Caki2 (cell line): ENCODE results near the gene BBS4. TPM values are rescaled to one million over a fixed set of nuclear protein-coding genes. Genes with fewer than 3 reads are reported as not detected.

Experiments
- DNase-seq: peaks from one replicate; pipeline ENCODE4 v3.0.0-alpha.2; 2015; ENCODE audit warnings: low read depth
- in situ Hi-C: cut with HindIII; loops from 2 replicates; pipeline ENCODE4 v1.10.0; 2016; ENCODE audit warnings: low sequenced_read_pairs, low pct_unique_long_range_greater_than_20kb, mixed read lengths
- total RNA-seq: library from RNA; depleted of rRNA; stranded (reverse); fragments of >200 nt; shearing (Covaris generic); gene quantifications from 2 replicates; pipeline ENCODE4 v1.2.3, GENCODE V29; 2014; ENCODE audit warnings: low replicate concordance

BBS4 gene
- total RNA-seq, 1 experiment from 2014 or later, result 21.2 TPM

DNA sequence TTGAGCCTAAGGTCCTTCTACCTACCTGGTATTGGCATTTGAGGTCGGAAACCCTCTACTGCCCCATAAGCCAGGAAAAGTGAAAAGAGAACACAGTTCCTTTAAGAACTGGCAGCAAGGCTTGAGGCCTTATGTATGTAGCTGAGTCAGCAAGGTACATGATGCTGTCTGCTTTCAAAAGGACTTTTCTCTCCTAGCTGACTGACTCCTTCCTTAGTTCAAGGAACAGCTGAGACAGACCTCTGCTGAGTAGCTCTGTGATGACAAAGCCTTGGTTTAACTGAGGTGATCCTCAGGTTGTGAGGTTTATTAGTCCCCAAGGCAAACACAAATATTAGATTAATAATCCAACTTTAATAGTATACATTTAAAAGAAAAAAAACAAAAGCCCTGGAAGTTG, 51.7 kb downstream of the BBS4 start:
- in situ Hi-C loops, result no loop called here
- no peak for DNase-seq

DNA sequence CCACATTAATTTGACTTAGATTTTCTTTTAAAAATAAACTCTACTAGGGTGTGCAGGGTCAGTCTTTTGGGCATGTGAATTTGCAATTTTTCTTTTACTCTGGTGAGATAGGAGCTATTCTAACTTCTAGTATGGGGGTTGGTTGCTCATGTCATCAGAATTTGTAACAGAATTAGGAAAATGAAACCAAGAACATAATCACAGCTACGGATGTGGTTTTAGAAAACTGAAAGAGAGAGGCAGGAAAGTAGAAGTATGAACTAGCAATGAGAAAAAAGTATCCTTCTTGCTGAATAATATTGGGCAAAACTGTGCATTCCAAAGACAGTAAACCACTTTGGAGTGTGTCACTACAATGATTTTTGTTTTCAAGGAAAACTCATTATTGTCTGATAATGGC, 54.2 kb downstream of the BBS4 start:
- in situ Hi-C loops, result no loop called here
- DNase-seq, result no peak

DNA sequence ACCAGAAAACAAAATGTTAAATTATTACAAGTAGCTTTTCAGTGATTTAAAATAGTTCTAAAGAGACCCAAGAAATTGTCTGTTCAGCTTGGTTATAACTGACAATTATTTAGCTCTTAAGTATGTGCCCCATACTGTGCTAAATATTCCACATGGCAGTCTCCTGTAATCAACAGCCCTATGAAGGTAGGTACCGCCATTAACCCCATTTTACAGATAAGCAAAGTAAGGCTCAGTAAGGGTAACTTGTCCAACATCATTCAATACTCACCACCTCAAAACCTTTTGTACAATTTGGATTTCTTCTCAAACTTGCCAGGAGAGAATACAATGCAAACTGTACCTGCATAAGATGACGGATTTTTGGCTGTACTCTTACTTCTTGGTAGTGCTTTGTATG, 63.7 kb downstream of the BBS4 start:
- no peak for DNase-seq
- in situ Hi-C loops, result no loop called here

DNA sequence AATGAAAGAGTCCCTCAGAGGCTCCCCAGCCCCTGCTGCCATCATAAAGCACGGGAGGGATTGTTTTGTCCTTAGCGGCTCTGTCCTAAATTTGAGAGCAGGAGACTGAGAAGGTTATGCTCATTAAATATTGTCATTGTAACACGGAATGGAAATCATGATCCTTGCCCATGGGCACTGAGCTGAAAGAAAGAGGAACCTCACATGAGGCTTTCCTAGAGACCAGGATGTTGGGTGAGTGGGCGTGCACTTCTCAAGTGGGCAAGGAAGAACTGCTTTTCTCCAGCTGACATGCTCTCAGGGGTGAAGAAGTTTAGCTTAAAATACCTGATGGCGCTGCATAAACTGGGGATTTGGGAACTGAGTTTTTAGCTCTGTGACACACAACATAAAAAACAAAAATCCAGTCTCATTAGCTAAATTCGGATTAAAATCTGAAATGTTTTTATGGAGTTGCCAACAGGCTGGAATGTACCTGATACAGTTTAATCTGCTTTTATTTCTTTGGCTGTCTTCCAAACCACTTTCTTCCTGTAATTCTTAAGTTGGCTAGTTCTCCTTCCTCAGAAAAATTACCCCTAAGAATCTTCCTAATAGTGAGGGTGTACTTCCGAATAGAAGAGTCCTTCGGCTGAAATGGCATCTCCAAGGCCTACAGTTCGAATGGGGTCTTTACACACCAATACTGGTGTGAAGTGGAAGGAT, 65.9 kb downstream of the BBS4 start:
- DNase-seq, result no peak
- in situ Hi-C loops, result no loop called here

DNA sequence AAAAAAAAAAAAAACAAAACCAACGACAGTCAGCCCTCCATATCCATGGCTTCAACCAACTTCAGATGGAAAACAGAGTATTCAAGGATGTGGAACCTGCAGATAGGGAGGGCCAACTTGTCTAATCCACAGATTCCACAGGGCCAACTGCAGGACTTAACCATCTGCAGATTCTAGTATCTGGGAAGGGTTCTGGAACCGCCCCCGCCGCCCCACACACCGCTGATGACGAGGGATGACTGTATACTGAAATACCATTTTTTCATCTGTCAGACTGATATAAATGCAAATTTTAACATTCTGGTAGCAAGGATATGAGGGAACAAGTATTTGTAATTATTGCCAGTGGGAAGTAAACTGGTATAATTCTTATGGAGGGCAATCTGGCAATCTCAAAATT, 68.1 kb downstream of the BBS4 start:
- in situ Hi-C loops, result no loop called here
- no peak for DNase-seq

DNA sequence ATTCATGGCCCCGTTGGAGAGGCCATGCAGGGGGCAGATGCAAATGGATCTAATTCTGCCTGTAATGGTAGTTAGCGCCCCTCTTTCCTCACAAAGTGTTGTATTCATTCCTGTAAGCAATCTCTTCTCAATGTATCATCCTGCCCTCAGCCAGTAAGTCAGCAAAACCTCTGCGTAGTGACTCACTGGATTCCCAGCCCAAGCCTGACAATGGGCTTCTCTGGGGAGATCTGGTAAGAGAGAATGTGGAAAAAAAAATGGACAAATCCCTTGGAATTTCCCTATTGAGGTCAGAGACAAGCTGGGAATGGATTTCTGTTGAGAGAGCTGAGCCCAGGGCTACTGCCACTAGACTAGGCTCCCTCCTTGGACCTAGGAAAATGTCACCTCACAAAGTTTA, 72.2 kb downstream of the BBS4 start:
- in situ Hi-C loops, result no loop called here
- peak; percentile 72 for DNase-seq

DNA sequence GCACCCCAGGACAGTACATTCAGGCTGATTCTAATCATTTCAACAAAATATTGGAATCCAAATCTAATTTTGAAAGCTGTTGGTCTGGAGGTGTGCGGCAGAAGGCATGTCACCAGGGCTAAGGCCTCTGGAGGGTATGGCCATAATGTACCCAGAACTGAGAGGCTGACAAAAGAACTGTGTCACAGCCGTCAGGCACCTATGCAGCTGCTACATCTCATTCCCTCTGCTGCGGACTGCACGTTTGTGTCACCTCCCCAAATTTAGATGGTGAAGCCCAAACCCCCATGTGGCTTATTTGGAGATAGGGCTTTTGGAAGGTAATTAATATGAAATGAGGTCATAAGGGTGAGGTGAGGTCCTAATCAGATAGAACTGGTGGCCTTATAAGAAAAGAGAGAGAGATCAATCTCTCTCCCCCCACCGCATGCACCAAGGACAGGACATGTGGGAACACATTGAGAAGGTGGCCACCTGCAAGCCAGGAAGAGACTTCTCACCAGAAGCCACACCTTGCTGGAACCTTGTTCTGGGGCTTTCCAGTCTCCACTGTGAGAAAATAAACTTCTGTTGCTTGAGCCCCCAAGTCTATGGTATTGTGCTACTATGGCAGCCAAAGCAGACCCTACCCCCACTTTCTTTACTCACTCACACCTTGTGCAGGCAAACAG, 74.7 kb downstream of the BBS4 start:
- in situ Hi-C loops, result no loop called here
- DNase-seq, result no peak

DNA sequence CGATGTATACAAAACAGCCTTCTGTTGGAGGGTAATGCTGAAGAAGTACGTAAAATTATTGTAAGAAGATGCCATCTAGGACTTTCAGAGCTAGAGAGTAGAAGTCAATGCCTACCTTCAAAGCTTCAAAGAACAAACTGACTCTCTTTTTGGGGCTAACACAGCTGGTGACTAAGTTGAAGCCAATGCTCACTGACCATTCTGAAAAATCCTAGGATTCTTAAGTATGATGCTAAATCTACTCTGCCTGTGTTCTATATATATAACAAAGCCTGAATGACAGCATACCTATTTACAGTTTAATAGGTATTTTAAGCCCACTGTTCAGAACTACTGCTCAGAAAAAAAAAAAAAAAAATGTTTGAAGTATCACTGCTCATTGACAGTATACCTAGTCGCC, 78.6 kb downstream of the BBS4 start:
- in situ Hi-C loops, result no loop called here
- no peak for DNase-seq

DNA sequence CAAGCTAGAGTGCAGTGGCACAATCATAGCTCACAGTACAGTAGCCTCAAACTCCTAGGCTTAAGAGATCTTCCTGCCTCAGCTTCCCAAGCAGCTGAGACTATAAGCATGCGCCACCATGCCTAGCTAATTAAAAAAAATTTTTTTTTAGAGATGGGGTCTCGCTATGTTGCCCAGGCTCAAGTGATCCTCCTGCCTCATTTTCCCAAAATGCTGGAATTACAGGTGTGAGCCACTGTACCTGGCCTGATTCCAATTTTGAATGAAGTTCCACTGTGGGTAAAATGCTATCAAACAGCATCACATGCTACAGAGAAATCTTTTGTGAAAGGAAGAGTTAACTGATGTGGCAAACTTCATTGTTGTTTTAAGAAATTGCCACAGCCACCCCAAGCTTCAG, 80.0 kb downstream of the BBS4 start:
- DNase-seq, result no peak
- in situ Hi-C loops, result no loop called here

DNA sequence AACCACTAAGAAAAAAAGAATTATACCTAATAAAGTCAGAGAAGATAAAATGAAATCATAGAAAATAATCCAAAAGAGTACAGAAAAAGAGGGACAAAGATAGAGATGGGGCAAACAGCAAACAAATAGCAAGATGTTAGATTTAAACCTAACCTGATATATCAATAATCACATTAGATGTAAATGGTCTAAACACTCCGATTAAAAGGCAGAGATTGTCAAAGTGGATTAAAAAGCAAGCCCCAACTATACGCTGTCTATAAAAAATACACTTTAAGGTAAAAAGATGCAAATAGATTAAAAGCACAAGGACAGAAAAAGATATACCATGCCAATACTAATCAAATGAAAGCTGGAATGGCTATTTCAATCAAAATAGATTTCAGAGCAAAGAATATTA, 80.8 kb downstream of the BBS4 start:
- DNase-seq, result no peak
- in situ Hi-C loops, result no loop called here

DNA sequence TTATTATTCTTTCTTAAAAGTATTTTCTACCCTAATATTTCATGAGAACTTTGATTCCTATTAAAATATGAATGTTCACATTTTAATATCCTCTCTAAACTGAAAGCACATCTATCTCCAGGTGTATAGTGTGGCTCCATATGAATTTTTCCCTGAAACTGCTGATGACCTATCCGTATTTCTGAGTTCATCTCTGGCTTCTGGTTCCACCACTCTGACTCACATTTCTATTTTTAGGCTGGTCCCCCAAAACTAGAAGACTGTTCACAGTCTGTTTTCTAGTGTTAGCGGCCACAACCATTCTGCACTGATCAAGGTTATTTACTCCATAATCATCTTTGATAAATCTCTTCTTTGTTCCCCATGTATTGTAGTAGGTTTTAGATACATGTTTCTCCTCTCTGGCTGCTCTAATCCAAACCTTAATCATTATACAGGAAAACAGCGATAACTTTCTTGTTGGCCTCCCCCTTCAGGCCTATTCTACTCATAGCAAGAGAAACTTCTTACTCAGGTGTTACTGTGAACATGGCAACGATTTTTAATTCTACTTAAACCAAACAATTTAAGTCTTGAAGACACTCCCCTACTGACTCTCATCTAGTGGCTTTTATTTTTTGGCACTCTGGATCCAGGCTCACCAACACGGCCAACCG, 84.8 kb downstream of the BBS4 start:
- no peak for DNase-seq
- in situ Hi-C loops, result no loop called here

DNA sequence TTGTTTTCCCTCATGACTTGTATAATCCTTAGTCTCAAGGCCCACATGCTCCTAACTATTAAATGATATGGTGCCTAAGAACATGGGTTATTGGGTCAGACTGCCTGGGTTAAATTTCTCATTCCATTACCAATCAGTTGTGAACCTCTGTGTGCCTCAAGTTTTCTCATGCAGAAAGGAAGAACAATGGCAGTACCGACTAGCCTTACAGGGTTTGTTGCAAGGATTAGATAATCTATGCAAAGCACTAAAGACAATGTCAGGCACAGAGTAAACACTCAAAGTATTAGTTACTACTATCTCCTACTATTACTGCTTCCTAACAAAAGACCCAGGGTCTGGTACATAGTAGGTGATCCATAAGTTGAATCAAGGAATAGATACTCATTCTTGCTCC, 85.3 kb downstream of the BBS4 start:
- in situ Hi-C loops, result no loop called here

DNA sequence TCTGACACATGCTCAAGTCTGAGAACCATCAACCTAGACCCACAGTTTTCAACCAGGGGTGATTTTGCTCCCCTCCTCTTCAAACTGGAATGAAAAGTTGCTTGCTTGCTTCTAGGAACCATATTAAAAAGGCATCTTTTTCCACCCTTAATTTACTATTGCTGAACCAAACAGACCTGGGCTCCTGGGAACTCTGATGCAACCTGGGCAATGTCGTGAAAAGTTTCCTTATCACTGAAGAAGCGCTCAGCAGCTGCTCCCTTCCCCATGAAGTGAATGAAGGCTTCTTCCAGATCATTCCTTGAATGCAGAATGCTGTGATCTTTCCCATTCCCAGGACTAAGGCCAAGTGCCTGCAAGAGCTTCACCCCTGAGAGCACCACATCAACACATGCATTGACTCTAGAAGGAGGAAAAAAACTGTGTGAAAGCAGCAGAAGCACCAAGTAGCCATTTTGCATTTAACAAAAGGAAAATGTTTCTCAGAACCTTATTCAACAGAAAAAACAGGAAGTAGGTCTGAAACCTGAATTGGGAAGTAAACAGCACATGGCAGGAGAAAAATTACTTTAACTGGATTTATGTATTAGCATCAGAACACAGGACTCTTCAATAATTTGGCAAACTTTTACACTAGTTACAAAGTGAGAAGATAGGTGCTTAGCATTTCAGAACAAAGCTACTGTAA, 88.8 kb downstream of the BBS4 start:
- in situ Hi-C loops, result no loop called here
- no peak for DNase-seq

More for the DNA sequence above, 85.3 kb downstream of the BBS4 start:
- no peak for DNase-seq

DNA sequence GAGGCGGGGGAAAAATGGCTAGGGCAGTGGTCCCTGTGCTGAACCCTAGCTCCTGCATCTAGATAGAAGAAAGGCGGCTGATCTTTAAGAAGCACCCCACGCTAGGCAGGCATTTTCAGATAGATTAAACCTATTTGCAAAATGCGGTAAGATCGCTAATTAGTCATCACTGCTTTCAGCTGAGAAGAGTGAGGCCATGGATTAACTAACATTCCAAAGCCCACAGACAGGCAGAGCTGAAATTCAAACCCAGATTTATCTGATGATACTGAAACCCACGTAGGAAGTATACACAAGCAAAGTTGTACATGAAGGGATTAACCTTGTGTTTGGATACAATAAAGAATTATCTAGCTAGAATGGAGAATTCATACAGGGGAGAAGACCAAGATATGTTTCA, 92.8 kb downstream of the BBS4 start:
- in situ Hi-C loops, result no loop called here
- DNase-seq, result no peak

DNA sequence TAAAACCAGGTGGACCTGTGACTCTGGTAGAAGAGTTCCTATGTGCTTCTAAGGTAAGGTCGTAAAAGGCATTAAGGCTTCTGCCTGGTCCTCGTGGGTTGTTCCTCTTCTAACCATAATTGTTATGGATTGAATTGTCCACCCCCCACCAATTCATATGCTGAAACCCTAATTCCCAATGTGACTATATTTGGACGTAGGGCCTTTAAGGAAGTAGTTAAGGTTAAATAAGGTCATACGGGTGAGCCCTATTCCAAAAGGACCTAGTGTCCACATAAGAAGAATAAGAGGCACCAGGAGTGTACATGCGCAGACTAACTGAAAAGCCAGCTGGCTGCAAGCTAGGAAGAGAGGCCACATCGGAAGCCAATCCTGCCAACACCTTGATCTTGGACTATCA, 95.6 kb downstream of the BBS4 start:
- DNase-seq, result no peak
- in situ Hi-C loops, result no loop called here

DNA sequence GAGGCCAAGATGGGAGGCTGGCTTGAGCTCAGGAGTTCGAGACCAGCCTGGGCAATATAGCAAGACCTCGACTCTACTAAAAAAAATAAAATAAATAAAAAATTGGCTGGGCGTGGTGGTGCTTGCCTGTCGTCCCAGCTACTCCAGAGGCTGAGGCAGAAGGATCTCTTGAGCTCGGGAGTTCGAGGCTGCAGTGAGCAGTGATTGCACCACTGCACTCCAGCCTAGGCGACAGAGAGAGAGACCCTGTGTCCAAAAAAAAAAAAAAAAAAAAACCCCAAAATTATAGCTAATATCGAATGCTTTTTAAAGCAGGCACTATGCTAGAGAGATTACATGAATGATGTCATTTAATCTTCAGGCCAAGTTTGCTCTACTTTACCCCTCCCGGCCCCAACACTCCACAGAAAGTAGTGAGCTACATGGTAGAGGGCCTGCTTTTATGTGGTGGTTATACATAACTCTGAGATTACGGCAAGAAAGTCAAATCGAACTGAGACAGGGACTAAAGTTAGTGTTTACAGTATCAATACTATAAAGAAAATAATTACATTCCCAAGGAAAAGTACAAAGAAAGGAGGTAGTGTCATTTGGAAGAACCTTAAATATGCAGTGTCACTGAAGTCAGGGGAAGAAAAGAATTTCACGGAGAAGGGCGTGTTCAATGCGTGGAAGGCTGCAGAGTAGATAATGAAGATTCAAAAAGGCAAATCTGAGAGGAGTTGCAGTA, 96.4 kb downstream of the BBS4 start:
- in situ Hi-C loops, result no loop called here

DNA sequence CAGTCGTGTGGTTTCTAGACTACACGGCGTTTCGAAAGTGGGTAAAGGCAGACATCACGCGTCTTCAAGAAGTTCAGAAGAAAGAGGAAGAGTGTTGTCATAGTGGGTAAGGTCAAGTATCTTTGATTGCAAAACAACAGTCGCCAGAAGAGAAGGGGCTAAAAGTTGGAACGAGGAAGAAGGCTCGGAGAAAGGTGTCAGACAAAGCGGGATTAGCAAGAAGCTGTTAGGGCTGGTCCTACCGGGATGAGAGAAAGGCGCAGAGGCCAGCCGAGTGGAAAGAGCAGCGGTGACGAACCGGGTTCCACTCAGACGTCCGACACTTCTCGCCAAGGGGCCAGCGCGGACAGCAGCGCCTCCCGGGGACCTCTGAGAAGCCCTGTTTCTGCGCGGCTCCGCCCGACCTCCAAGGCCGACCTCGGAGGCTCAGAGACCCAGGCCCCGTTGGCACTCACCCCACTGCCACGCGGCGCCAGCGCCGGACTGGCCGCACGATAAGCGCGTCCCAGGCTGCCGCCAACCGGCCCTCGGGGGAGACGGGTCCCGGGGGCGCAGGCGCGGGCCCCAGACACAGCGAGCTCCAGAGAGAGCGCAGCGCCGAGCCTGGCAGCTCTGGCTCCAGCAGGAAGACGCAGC, 97.1 kb downstream of the BBS4 start:
- no peak for DNase-seq
- in situ Hi-C loops, result no loop called here

More for the DNA sequence above, 96.4 kb downstream of the BBS4 start:
- no peak for DNase-seq
